Heart right ventricle (tissue), 16 donors: ENCODE results near the gene FGF2. TPM values are rescaled to one million over a fixed set of nuclear protein-coding genes. Genes with fewer than 3 reads are reported as not detected.
A peak's percentile ranks its signal among the peaks of the same experiment; 100 is the strongest.

ENCODE experiments used
- ATAC-seq, 8 donors: fragments of 200-7000 bp; cut with Tn5 transposase; one replicate each; pipeline ENCODE4 v1.9.1; 2020; ENCODE audit warnings: mild to moderate bottlenecking in 8 of 8, moderate library complexity in 8 of 8, moderate number of reproducible peaks in 1 of 8
- DNase-seq, 2 donors: peaks; one replicate each; pipeline ENCODE4 v3.0.0-alpha.2; 2020
- H3K27ac ChIP-seq, 10 donors: fragments of 200-600 bp; sonication (generic) in 2 of 10; one replicate each; pipeline versions ENCODE4 v1.5.0 to v1.8.0; 2020 to 2022; ENCODE audit warnings: mild to moderate bottlenecking in 3 of 10
- H3K27me3 ChIP-seq, 7 donors: fragments of 200-600 bp; one replicate each; pipeline ENCODE4 v1.8.0; 2021 to 2022; ENCODE audit warnings: mild to moderate bottlenecking in 2 of 7
- H3K36me3 ChIP-seq, 9 donors: fragments of 200-600 bp; sonication (generic) in 1 of 9; one replicate each; pipeline versions ENCODE4 v1.5.0 to v1.8.0; 2020 to 2022; ENCODE audit warnings: mild to moderate bottlenecking in 2 of 9
- H3K4me1 ChIP-seq, 9 donors: fragments of 200-600 bp; sonication (generic) in 1 of 9; one replicate each; pipeline versions ENCODE4 v1.5.0 to v1.8.0; 2020 to 2022; ENCODE audit warnings: mild to moderate bottlenecking in 4 of 9
- H3K4me3 ChIP-seq, 10 donors: fragments of 200-600 bp; sonication (generic) in 2 of 10; one replicate each; pipeline versions ENCODE4 v1.5.0 to v1.8.0; 2020 to 2022; ENCODE audit warnings: mild to moderate bottlenecking in 7 of 10, moderate library complexity in 2 of 10
- H3K9me3 ChIP-seq, 11 donors: fragments of 200-600 bp in 10 of 11; sonication (generic) in 2 of 11; one replicate each; pipeline versions ENCODE4 v1.5.0 to v1.8.0; 2013 to 2022; ENCODE audit warnings: mild to moderate bottlenecking in 2 of 11, control low read depth in 1 of 11, moderate library complexity in 1 of 11
- CTCF ChIP-seq, 9 donors: fragments of 200-600 bp; sonication (generic) in 2 of 9; IDR thresholded peaks; one replicate each; pipeline versions ENCODE4 v1.5.0 to v1.8.0; 2021 to 2022; ENCODE audit warnings: antibody characterized with exemption in 9 of 9, mild to moderate bottlenecking in 5 of 9, moderate library complexity in 1 of 9
- WGBS, 2 donors: extraction: QIAGEN DNeasy Blood & Tissue Kit; methylation state at CpG; one replicate each; pipeline ENCODE4 v1.1.7; 2013; ENCODE audit warnings: inconsistent platforms in 1 of 2; 5-methylcytosine and 5-hydroxymethylcytosine counted together
- intact Hi-C, 10 donors: fragments of 100-400 bp; cut with DNase I; formaldehyde crosslinking; loops; one replicate each; pipeline versions ENCODE4 v1.11.1 to v1.14.2; 2022
- polyA plus RNA-seq, 2 donors: library from polyadenylated mRNA; stranded (reverse); fragments of 200-250 nt; gene quantifications; one replicate each; pipeline ENCODE4 v1.2.3, GENCODE V29; 2013
- total RNA-seq, 10 donors: library from RNA; stranded (reverse); fragmentation: NEBNext Ultra II Directional in 3 of 10; extraction: Animal tissue kit (Norgen Biotek cat#: 25700) in 3 of 10; gene quantifications; one replicate each; pipeline versions ENCODE4 v1.2.1 to v1.2.4, GENCODE V29; 2021 to 2023
- donor health status: Arrhythmogenic right ventricular cardiomyopathy.
- donor health status: ischemic (EF 13 %, LVEDD 7.1; RV severe dilation, severe dysfunction).
- donor health status: healthy with polysubstance abuse.
- donor health status: DM: no; HTN: yes; CAD: no.
- donor health status: DM: no; HTN: no; CAD: no.
- donor health status: ischemic (EF 25% LVEDD 6.9; RV normal size, moderate dysfunction).
- donor health status: ischemic (EF 25% LVEDD 5.7; RV mildly dilated, moderate dysfunction).
- donor health status: healthy.
- donor health status: DM: yes; HTN: yes; CAD: no.
- donor health status: Ischemic cardiomyopathy.
- donor health status: ischemic (EF 35%, LVEDD 5.7; RV mildly dilated, moderate dysfunction).
- donor health status: nonischemic (EF 11% LVEDD 7.7; RV severe dilation, severe dysfunction).
- donor health status: DM: yes; HTN: yes; CAD: no.
- donor health status: PGD.
- donor health status: ischemic (EF 29% LVEDD 5.4; RV normal size, mild dysfunction).
- donor health status: nonischemic (EF 23%, LVEDD 6.1; RV moderate dilation, normal function).

FGF2 gene
- total and polyA plus RNA-seq, 12 donors, result 2.9 to 8.6 (median 5.6) TPM

- intact Hi-C loops, result loop anchor here in 7 of 10 donors (5.0 to 10.0 kb wide), 4 partner anchors 93 to 318 kb away; partner anchors contain the start of gene FGF2 (in 2 of the 7)
- DNase-seq, result no peak
- no peak for ATAC-seq
- H3K27ac ChIP-seq, result no peak overlapping the region
- peaks cover 0 to 25% (median 17%) of the 10 kb centered on the region in 9 donors for H3K4me1 ChIP-seq
- H3K27me3 ChIP-seq, result no peaks in the 10 kb centered on the region
- no peak overlapping the region for H3K4me3 ChIP-seq
- no peak for TF ChIP-seq CTCF (IDR thresholded peaks at IDR 0.05)
- WGBS, 2 donors, result 91 to 93% methylated on average over 5 of the region's 5 CpGs
- H3K36me3 ChIP-seq, result peaks cover 0 to 21% (median 0%) of the 10 kb centered on the region in 9 donors
- no peaks in the 10 kb centered on the region for H3K9me3 ChIP-seq
Measured at GRCh38 chr4:122920473-122920872, 93.8 kb downstream of the FGF2 start.

- H3K27ac ChIP-seq, result peak overlapping the region in 9 of 10 donors; percentile 69 to 90 (median 82)
- peaks cover 0 to 25% (median 17%) of the 10 kb centered on the region in 9 donors for H3K4me1 ChIP-seq
- ATAC-seq (no peak), DNase-seq (no peak)
- intact Hi-C loops, result loop anchor here in 7 of 10 donors (5.0 to 10.0 kb wide), 4 partner anchors 94 to 319 kb away; partner anchors contain the start of gene FGF2 (in 2 of the 7)
- H3K36me3 ChIP-seq, result peaks cover 0 to 12% (median 0%) of the 10 kb centered on the region in 9 donors
- no peaks in the 10 kb centered on the region for H3K9me3 ChIP-seq
- no peak for TF ChIP-seq CTCF (IDR thresholded peaks at IDR 0.05)
- no peaks in the 10 kb centered on the region for H3K27me3 ChIP-seq
- peak overlapping the region in 9 of 10 donors; percentile 64 to 95 (median 91) for H3K4me3 ChIP-seq
- 86 to 93% methylated on average over 5 of the region's 5 CpGs for WGBS, 2 donors
Measured at GRCh38 chr4:122921300-122921699, 94.7 kb downstream of the FGF2 start.

GRCh38 chr4:122921971-122922876 is 95.6 kb downstream of the FGF2 start, which contains the start of gene NUDT6:
Gene NUDT6 (minus strand): TSS chr4:122922597. CDS start chr4:122922572, 25 bp downstream.
- intact Hi-C loops, result loop anchor here in 7 of 10 donors (1.0 to 10.0 kb wide), 6 partner anchors 95 to 320 kb away; partner anchors contain the start of genes FGF2 (in 2 of the 7) and BBS12 (in 1 of the 7)
- TF ChIP-seq CTCF (IDR thresholded peaks at IDR 0.05), result no peak
- DNase-seq (peak; percentile 56 to 63), ATAC-seq (peak; percentile 85 to 97 (median 93))
- peak within 1 kb of the TSS; percentile 64 to 95 (median 92) for H3K4me3 ChIP-seq
- WGBS, 2 donors, result 0% methylated on average over 63 of the region's 63 CpGs
- peaks cover 0 to 3% (median 0%) of the 10 kb centered on the region in 9 donors for H3K36me3 ChIP-seq
- H3K27ac ChIP-seq, result peak within 1 kb of the TSS; percentile 30 to 90 (median 81)
- no peaks in the 10 kb centered on the region for H3K9me3 ChIP-seq
- peaks cover 0 to 25% (median 17%) of the 10 kb centered on the region in 9 donors for H3K4me1 ChIP-seq
- H3K27me3 ChIP-seq, result no peaks in the 10 kb centered on the region

GRCh38 chr4:122922877-122923511 is 96.4 kb downstream of the FGF2 start:
- peak; percentile 82 to 86 for DNase-seq
- 0 to 1% methylated on average over 34 of the region's 34 CpGs for WGBS, 2 donors

More at GRCh38 chr4:122922877-122923511, 96.4 kb downstream of the FGF2 start:
- Histone ChIP-seq H3K4me3 (peak overlapping the region; percentile 64 to 95 (median 92)), H3K4me1 (peaks cover 0 to 25% (median 17%) of the 10 kb centered on the region in 9 donors), H3K27ac (peak overlapping the region in 9 of 10 donors; percentile 69 to 90 (median 82)), H3K36me3 (peaks cover 0 to 5% (median 0%) of the 10 kb centered on the region in 9 donors), H3K27me3 (no peaks in the 10 kb centered on the region), H3K9me3 (no peaks in the 10 kb centered on the region)
- ATAC-seq, result peak; percentile 96 to 99 (median 98)
- intact Hi-C loops, result loop anchor here in 7 of 10 donors (1.0 to 10.0 kb wide), 6 partner anchors 96 to 321 kb away; partner anchors contain the start of genes FGF2 (in 2 of the 7) and BBS12 (in 1 of the 7)
- peak in 1 of 9 donors; percentile 12 for TF ChIP-seq CTCF (IDR thresholded peaks at IDR 0.05)
